HEK293 (cell line): Measurements from ENCODE around the gene RALA.

ENCODE experiments used
- BCL11A ChIP-seq: fragments of 450-650 bp; formaldehyde crosslinking; IDR thresholded peaks from 2 replicates; pipeline ENCODE4 v1.5.1; 2016; ENCODE audit warnings: low read depth, missing biosample characterization, missing genetic modification characterization
- CTCF ChIP-seq: fragments of 450-650 bp; formaldehyde crosslinking; IDR thresholded peaks from 2 replicates; pipeline ENCODE4 v1.5.1; 2016; ENCODE audit warnings: missing biosample characterization, missing genetic modification characterization
- ELK4 ChIP-seq: IDR thresholded peaks from 2 replicates; pipeline ENCODE4 v1.6.1; 2011; ENCODE audit warnings: mild to moderate bottlenecking, low read depth, low read length, borderline replicate concordance
- GLI4 ChIP-seq: fragments of 450-650 bp; formaldehyde crosslinking; IDR thresholded peaks from 2 replicates; pipeline ENCODE4 v1.5.1; 2016; ENCODE audit warnings: missing biosample characterization, missing genetic modification characterization
- HOXA7 ChIP-seq: sonication (generic); formaldehyde crosslinking; IDR thresholded peaks from 2 replicates; pipeline ENCODE4 v1.8.1; 2022; ENCODE audit warnings: missing genetic modification reagents, borderline replicate concordance
- KLF8 ChIP-seq: fragments of 450-650 bp; formaldehyde crosslinking; IDR thresholded peaks from 2 replicates; pipeline ENCODE4 v1.5.1; 2016; ENCODE audit warnings: missing biosample characterization, missing genetic modification characterization
- ZFP69B ChIP-seq: fragments of 450-650 bp; formaldehyde crosslinking; IDR thresholded peaks from 2 replicates; pipeline ENCODE4 v1.5.1; 2016; ENCODE audit warnings: missing biosample characterization, missing genetic modification characterization
- ZNF132 ChIP-seq: fragments of 450-650 bp; formaldehyde crosslinking; IDR thresholded peaks from 2 replicates; pipeline ENCODE4 v1.5.1; 2017; ENCODE audit warnings: missing biosample characterization, missing genetic modification characterization, borderline replicate concordance
- ZNF157 ChIP-seq: fragments of 450-650 bp; formaldehyde crosslinking; IDR thresholded peaks from 2 replicates; pipeline ENCODE4 v1.5.1; 2016; ENCODE audit warnings: missing biosample characterization, missing genetic modification characterization
- ZNF16 ChIP-seq: fragments of 450-650 bp; formaldehyde crosslinking; IDR thresholded peaks from 2 replicates; pipeline ENCODE4 v1.5.1; 2016; ENCODE audit warnings: low read depth, missing biosample characterization, missing genetic modification characterization
- ZNF324 ChIP-seq: fragments of 450-650 bp; formaldehyde crosslinking; IDR thresholded peaks from 2 replicates; pipeline ENCODE4 v1.5.1; 2016; ENCODE audit warnings: missing biosample characterization, missing genetic modification characterization
- ZNF341 ChIP-seq: fragments of 450-650 bp; formaldehyde crosslinking; IDR thresholded peaks from 2 replicates; pipeline ENCODE4; 2016; ENCODE audit warnings: low read depth, missing biosample characterization, missing genetic modification characterization
- ZNF423 ChIP-seq: fragments of 450-650 bp; formaldehyde crosslinking; IDR thresholded peaks from 2 replicates; pipeline ENCODE4 v1.5.1; 2016; ENCODE audit warnings: missing biosample characterization, missing genetic modification characterization
- ZNF426 ChIP-seq: fragments of 450-650 bp; formaldehyde crosslinking; IDR thresholded peaks from 2 replicates; pipeline ENCODE4 v1.5.1; 2017; ENCODE audit warnings: missing biosample characterization, missing genetic modification characterization, mild to moderate bottlenecking, inconsistent platforms, moderate library complexity
- ZNF48 ChIP-seq: fragments of 450-650 bp; formaldehyde crosslinking; IDR thresholded peaks from 2 replicates; pipeline ENCODE4 v1.5.1; 2016; ENCODE audit warnings: missing biosample characterization, missing genetic modification characterization
- ZNF501 ChIP-seq: fragments of 450-650 bp; formaldehyde crosslinking; IDR thresholded peaks from 2 replicates; pipeline ENCODE4 v1.5.1; 2016; ENCODE audit warnings: missing biosample characterization, missing genetic modification characterization
- ZNF654 ChIP-seq: fragments of 450-650 bp; formaldehyde crosslinking; IDR thresholded peaks from 2 replicates; pipeline ENCODE4 v1.5.1; 2016; ENCODE audit warnings: low read depth, missing biosample characterization, missing genetic modification characterization
- ZNF692 ChIP-seq: fragments of 450-650 bp; formaldehyde crosslinking; IDR thresholded peaks from 2 replicates; pipeline ENCODE4 v1.5.1; 2016; ENCODE audit warnings: missing biosample characterization, missing genetic modification characterization
- ZNF747 ChIP-seq: fragments of 450-650 bp; formaldehyde crosslinking; IDR thresholded peaks from 2 replicates; pipeline ENCODE4 v1.5.1; 2016; ENCODE audit warnings: missing biosample characterization, missing genetic modification characterization
- ZNF777 ChIP-seq: fragments of 450-650 bp; formaldehyde crosslinking; IDR thresholded peaks from 2 replicates; pipeline ENCODE4 v1.5.1; 2017; ENCODE audit warnings: missing biosample characterization, missing genetic modification characterization, borderline replicate concordance
- ZNF837 ChIP-seq: fragments of 450-650 bp; formaldehyde crosslinking; IDR thresholded peaks from 2 replicates; pipeline ENCODE4 v1.5.1; 2016; ENCODE audit warnings: missing biosample characterization, missing genetic modification characterization
- ZSCAN16 ChIP-seq: fragments of 450-650 bp; formaldehyde crosslinking; IDR thresholded peaks from 2 replicates; pipeline ENCODE4 v1.5.1; 2016; ENCODE audit warnings: missing biosample characterization, missing genetic modification characterization
- TF ChIP-seq, protein P1 (sequence below): fragments of 450-650 bp; IDR thresholded peaks from 2 replicates; pipeline ENCODE4 v1.5.1; 2018; ENCODE audit warnings: missing biosample characterization, missing genetic modification characterization
- TF ChIP-seq, protein P2 (sequence below): fragments of 450-650 bp; formaldehyde crosslinking; IDR thresholded peaks from 2 replicates; pipeline ENCODE4 v1.5.1; 2016; ENCODE audit warnings: missing biosample characterization, missing genetic modification characterization

RALA gene

GRCh38 chr7:39623047-39623731 lies at the start of gene RALA (continued):
- TF ChIP-seq ZNF341 (peak; percentile 62), ZNF747 (no peak), ZNF777 (tag by site-specific recombination) (no peak), ZNF501 (tag by site-specific recombination) (peak; percentile 59; the same call in 1 of the 2 replicates), ZNF48 (tag by site-specific recombination) (no peak), ZNF837 (tag by site-specific recombination) (no peak), ZNF324 (tag by site-specific recombination) (0 out of 2 replicates have a peak, but pooled peaks have one; percentile 43), ZNF157 (tag by site-specific recombination) (no peak), ZNF654 (no peak), ELK4 (no peak), ZFP69B (peak; percentile 26; the same call in 1 of the 2 replicates), ZNF423 (tag by site-specific recombination) (peak; percentile 56), HOXA7 (no peak), BCL11A (tag by site-specific recombination) (no peak), ZNF692 (tag by site-specific recombination) (0 out of 2 replicates have a peak, but pooled peaks have one; percentile 44), KLF8 (peak; percentile 58), ZNF426 (tag by site-specific recombination) (no peak), ZNF16 (tag by site-specific recombination) (no peak), CTCF (tag by site-specific recombination) (no peak), ZSCAN16 (no peak), GLI4 (tag by site-specific recombination) (no peak), ZNF132 (tag by site-specific recombination) (no peak)
- TF ChIP-seq, protein P1, sequence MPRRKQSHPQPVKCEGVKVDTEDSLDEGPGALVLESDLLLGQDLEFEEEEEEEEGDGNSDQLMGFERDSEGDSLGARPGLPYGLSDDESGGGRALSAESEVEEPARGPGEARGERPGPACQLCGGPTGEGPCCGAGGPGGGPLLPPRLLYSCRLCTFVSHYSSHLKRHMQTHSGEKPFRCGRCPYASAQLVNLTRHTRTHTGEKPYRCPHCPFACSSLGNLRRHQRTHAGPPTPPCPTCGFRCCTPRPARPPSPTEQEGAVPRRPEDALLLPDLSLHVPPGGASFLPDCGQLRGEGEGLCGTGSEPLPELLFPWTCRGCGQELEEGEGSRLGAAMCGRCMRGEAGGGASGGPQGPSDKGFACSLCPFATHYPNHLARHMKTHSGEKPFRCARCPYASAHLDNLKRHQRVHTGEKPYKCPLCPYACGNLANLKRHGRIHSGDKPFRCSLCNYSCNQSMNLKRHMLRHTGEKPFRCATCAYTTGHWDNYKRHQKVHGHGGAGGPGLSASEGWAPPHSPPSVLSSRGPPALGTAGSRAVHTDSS, result peak; percentile 87
- TF ChIP-seq, protein P2, sequence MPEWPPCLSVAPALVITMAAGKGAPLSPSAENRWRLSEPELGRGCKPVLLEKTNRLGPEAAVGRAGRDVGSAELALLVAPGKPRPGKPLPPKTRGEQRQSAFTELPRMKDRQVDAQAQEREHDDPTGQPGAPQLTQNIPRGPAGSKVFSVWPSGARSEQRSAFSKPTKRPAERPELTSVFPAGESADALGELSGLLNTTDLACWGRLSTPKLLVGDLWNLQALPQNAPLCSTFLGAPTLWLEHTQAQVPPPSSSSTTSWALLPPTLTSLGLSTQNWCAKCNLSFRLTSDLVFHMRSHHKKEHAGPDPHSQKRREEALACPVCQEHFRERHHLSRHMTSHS, result no peak
